Activated T-helper 17 cell treated with anti-CD3 and anti-CD28 coated beads, Interleukin-2, amount 50 U/mL, for 72 hours (primary cell): Measurements from ENCODE around the gene ANO9. TPM values are rescaled to one million over a fixed set of nuclear protein-coding genes. Genes with fewer than 3 reads are reported as not detected.
A peak's percentile ranks its signal among the peaks of the same experiment; 100 is the strongest.
"Not testable (repeated sequence)": the region's sequence is repeated elsewhere in the genome, so short reads cannot be mapped to it uniquely, and the experiment has no call there.

ENCODE experiments used
- ATAC-seq: fragments of 150-1000 bp; cut with Tn5 transposase; replicated peaks from 2 replicates; pipeline ENCODE4 v1.10.0; 2021; ENCODE audit warnings: mild to moderate bottlenecking, moderate library complexity
- H3K27ac Mint-ChIP-seq: one replicate; pipeline ENCODE4 v1.8.0; 2022; ENCODE audit warnings: mixed read lengths
- H3K27me3 Mint-ChIP-seq: one replicate; pipeline ENCODE4 v1.8.0; 2022; ENCODE audit warnings: mixed read lengths
- H3K36me3 Mint-ChIP-seq: one replicate; pipeline ENCODE4 v1.8.0; 2022; ENCODE audit warnings: low read depth, mild to moderate bottlenecking, mixed read lengths
- H3K4me1 Mint-ChIP-seq: one replicate; pipeline ENCODE4 v1.8.0; 2022; ENCODE audit warnings: mixed read lengths
- H3K4me3 Mint-ChIP-seq: one replicate; pipeline ENCODE4 v1.8.0; 2022; ENCODE audit warnings: mild to moderate bottlenecking, mixed read lengths
- H3K9me3 Mint-ChIP-seq: one replicate; pipeline ENCODE4 v1.8.0; 2022; ENCODE audit warnings: mixed read lengths
- total RNA-seq, 2 donors: library from RNA; stranded (reverse); gene quantifications; one replicate each; pipeline ENCODE4 v1.2.3, GENCODE V29; 2022

Gene ANO9
- total RNA-seq, 2 donors from 2014 or later: 36.0 to 119 TPM

GRCh38 chr11:476416-476815, 34.6 kb upstream of the ANO9 start:
- ATAC-seq: no peak
- no peaks in the 10 kb centered on the region for H3K27me3 Mint-ChIP-seq
- H3K27ac Mint-ChIP-seq: no peak overlapping the region
- H3K9me3 Mint-ChIP-seq: no peaks in the 10 kb centered on the region
- no peak overlapping the region for H3K4me3 Mint-ChIP-seq
- no peaks in the 10 kb centered on the region for H3K4me1 Mint-ChIP-seq
- no peaks in the 10 kb centered on the region for H3K36me3 Mint-ChIP-seq

GRCh38 chr11:475941-476340, 34.1 kb upstream of the ANO9 start:
- H3K27ac Mint-ChIP-seq: no peak overlapping the region
- ATAC-seq: no peak
- no peaks in the 10 kb centered on the region for H3K27me3 Mint-ChIP-seq
- no peaks in the 10 kb centered on the region for H3K4me1 Mint-ChIP-seq
- H3K36me3 Mint-ChIP-seq: no peaks in the 10 kb centered on the region
- no peaks in the 10 kb centered on the region for H3K9me3 Mint-ChIP-seq
- H3K4me3 Mint-ChIP-seq: no peak overlapping the region

GRCh38 chr11:474914-475506, 33.2 kb upstream of the ANO9 start:
- Mint-ChIP-seq H3K4me3 (no peak overlapping the region), H3K9me3 (no peaks in the 10 kb centered on the region), H3K36me3 (no peaks in the 10 kb centered on the region), H3K27me3 (no peaks in the 10 kb centered on the region), H3K4me1 (no peaks in the 10 kb centered on the region), H3K27ac (no peak overlapping the region)
- no peak for ATAC-seq

- Mint-ChIP-seq H3K27ac (no peak overlapping the region), H3K4me3 (no peak overlapping the region), H3K4me1 (no peaks in the 10 kb centered on the region), H3K27me3 (no peaks in the 10 kb centered on the region), H3K9me3 (no peaks in the 10 kb centered on the region), H3K36me3 (no peaks in the 10 kb centered on the region)
- no peak for ATAC-seq
Measured at GRCh38 chr11:473962-474785, 32.4 kb upstream of the ANO9 start.

- H3K36me3 Mint-ChIP-seq: no peaks in the 10 kb centered on the region
- no peak for ATAC-seq
- H3K4me1 Mint-ChIP-seq: peaks cover under 1% of the 10 kb centered on the region
- H3K9me3 Mint-ChIP-seq: no peaks in the 10 kb centered on the region
- no peak overlapping the region for H3K27ac Mint-ChIP-seq
- no peak overlapping the region for H3K4me3 Mint-ChIP-seq
- H3K27me3 Mint-ChIP-seq: no peaks in the 10 kb centered on the region
Measured at GRCh38 chr11:473415-473814, 31.6 kb upstream of the ANO9 start.

GRCh38 chr11:472816-473215, 31.0 kb upstream of the ANO9 start:
- Mint-ChIP-seq H3K36me3 (no peaks in the 10 kb centered on the region), H3K27me3 (no peaks in the 10 kb centered on the region), H3K9me3 (no peaks in the 10 kb centered on the region), H3K4me3 (no peak overlapping the region), H3K4me1 (peaks cover 3% of the 10 kb centered on the region), H3K27ac (no peak overlapping the region)
- no peak for ATAC-seq

GRCh38 chr11:472272-472671, 30.5 kb upstream of the ANO9 start:
- Mint-ChIP-seq H3K4me3 (no peak overlapping the region), H3K27me3 (no peaks in the 10 kb centered on the region), H3K36me3 (no peaks in the 10 kb centered on the region), H3K9me3 (no peaks in the 10 kb centered on the region), H3K4me1 (peaks cover 3% of the 10 kb centered on the region), H3K27ac (no peak overlapping the region)
- ATAC-seq: no peak

- Mint-ChIP-seq H3K27ac (no peak overlapping the region), H3K27me3 (no peaks in the 10 kb centered on the region), H3K4me1 (peaks cover 3% of the 10 kb centered on the region), H3K36me3 (no peaks in the 10 kb centered on the region), H3K4me3 (no peak overlapping the region), H3K9me3 (no peaks in the 10 kb centered on the region)
- no peak for ATAC-seq
Measured at GRCh38 chr11:471468-472145, 29.8 kb upstream of the ANO9 start.

- no peaks in the 10 kb centered on the region for H3K9me3 Mint-ChIP-seq
- H3K27ac Mint-ChIP-seq: peak overlapping the region; percentile 73
- peaks cover 3% of the 10 kb centered on the region for H3K4me1 Mint-ChIP-seq
- no peaks in the 10 kb centered on the region for H3K36me3 Mint-ChIP-seq
- H3K27me3 Mint-ChIP-seq: no peaks in the 10 kb centered on the region
- H3K4me3 Mint-ChIP-seq: no peak overlapping the region
- no peak for ATAC-seq
Measured at GRCh38 chr11:469684-470560, 28.1 kb upstream of the ANO9 start.

GRCh38 chr11:469026-469683, 27.3 kb upstream of the ANO9 start:
- ATAC-seq, H3K4me1 Mint-ChIP-seq, H3K4me3 Mint-ChIP-seq, H3K27me3 Mint-ChIP-seq, H3K9me3 Mint-ChIP-seq, H3K36me3 Mint-ChIP-seq: not testable (repeated sequence)
- peak overlapping the region; percentile 73 for H3K27ac Mint-ChIP-seq

GRCh38 chr11:468493-468892, 26.7 kb upstream of the ANO9 start:
- H3K27me3 Mint-ChIP-seq: no peaks in the 10 kb centered on the region
- no peak for ATAC-seq
- no peaks in the 10 kb centered on the region for H3K9me3 Mint-ChIP-seq
- H3K27ac Mint-ChIP-seq: no peak overlapping the region
- no peaks in the 10 kb centered on the region for H3K36me3 Mint-ChIP-seq
- H3K4me1 Mint-ChIP-seq: peaks cover 3% of the 10 kb centered on the region
- H3K4me3 Mint-ChIP-seq: no peak overlapping the region

- no peak overlapping the region for H3K27ac Mint-ChIP-seq
- no peak overlapping the region for H3K4me3 Mint-ChIP-seq
- H3K9me3 Mint-ChIP-seq: no peaks in the 10 kb centered on the region
- H3K36me3 Mint-ChIP-seq: no peaks in the 10 kb centered on the region
- H3K27me3 Mint-ChIP-seq: no peaks in the 10 kb centered on the region
- no peak for ATAC-seq
- peaks cover 3% of the 10 kb centered on the region for H3K4me1 Mint-ChIP-seq
Measured at GRCh38 chr11:468036-468435, 26.2 kb upstream of the ANO9 start.

- no peak for ATAC-seq
- no peak overlapping the region for H3K27ac Mint-ChIP-seq
Measured at GRCh38 chr11:465896-466530, 24.2 kb upstream of the ANO9 start.

More at GRCh38 chr11:465896-466530, 24.2 kb upstream of the ANO9 start:
- Mint-ChIP-seq H3K4me1 (peaks cover 3% of the 10 kb centered on the region), H3K4me3 (no peak overlapping the region), H3K9me3 (no peaks in the 10 kb centered on the region), H3K27me3 (no peaks in the 10 kb centered on the region), H3K36me3 (no peaks in the 10 kb centered on the region)
